Activated T-helper 2 cell treated with anti-CD3 and anti-CD28 coated beads, Interferon-gamma antibody, Interleukin-2, Interleukin-4, amounts not matched to agents 10 μg/mL and 5 μg/mL and 100 μg/mL, durations not matched to agents 14 hours and 24 hours and 36 hours (primary cell): ENCODE measurements around the gene SLC26A1. TPM values are rescaled to one million over a fixed set of nuclear protein-coding genes. Genes with fewer than 3 reads are reported as not detected.

Source experiments
- DNase-seq: peaks from one replicate; pipeline ENCODE4 v3.0.0; 2021; ENCODE audit warnings: low spot score
- H3K27ac Mint-ChIP-seq: one replicate; pipeline ENCODE4 v1.8.0; 2021; ENCODE audit warnings: mixed read lengths
- H3K27me3 Mint-ChIP-seq: one replicate; pipeline ENCODE4 v1.8.0; 2021; ENCODE audit warnings: low read depth, mixed read lengths
- H3K36me3 Mint-ChIP-seq: one replicate; pipeline ENCODE4 v1.8.0; 2021; ENCODE audit warnings: low read depth, mixed read lengths
- H3K4me1 Mint-ChIP-seq: one replicate; pipeline ENCODE4 v1.8.0; 2021; ENCODE audit warnings: low read depth, mixed read lengths
- H3K4me3 Mint-ChIP-seq: one replicate; pipeline ENCODE4 v1.8.0; 2021; ENCODE audit warnings: low read depth, mild to moderate bottlenecking, moderate library complexity, mixed read lengths
- H3K9me3 Mint-ChIP-seq: one replicate; pipeline ENCODE4 v1.8.0; 2021; ENCODE audit warnings: mixed read lengths
- intact Hi-C: fragments of 100-400 bp; cut with micrococcal nuclease; formaldehyde crosslinking; loops from one replicate; pipeline ENCODE4 v1.15.1; 2023
- total RNA-seq: library from RNA; stranded (reverse); gene quantifications from 2 replicates; pipeline ENCODE4 v1.2.3, GENCODE V29; 2022

Gene SLC26A1, protein sequence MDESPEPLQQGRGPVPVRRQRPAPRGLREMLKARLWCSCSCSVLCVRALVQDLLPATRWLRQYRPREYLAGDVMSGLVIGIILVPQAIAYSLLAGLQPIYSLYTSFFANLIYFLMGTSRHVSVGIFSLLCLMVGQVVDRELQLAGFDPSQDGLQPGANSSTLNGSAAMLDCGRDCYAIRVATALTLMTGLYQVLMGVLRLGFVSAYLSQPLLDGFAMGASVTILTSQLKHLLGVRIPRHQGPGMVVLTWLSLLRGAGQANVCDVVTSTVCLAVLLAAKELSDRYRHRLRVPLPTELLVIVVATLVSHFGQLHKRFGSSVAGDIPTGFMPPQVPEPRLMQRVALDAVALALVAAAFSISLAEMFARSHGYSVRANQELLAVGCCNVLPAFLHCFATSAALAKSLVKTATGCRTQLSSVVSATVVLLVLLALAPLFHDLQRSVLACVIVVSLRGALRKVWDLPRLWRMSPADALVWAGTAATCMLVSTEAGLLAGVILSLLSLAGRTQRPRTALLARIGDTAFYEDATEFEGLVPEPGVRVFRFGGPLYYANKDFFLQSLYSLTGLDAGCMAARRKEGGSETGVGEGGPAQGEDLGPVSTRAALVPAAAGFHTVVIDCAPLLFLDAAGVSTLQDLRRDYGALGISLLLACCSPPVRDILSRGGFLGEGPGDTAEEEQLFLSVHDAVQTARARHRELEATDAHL
- 0.23 TPM in 1 of 2 replicates, not detected in the other for total RNA-seq

GRCh38 chr4:993111-994029 is at the start of gene SLC26A1:
SLC26A1 (minus strand) TSS chr4:993404; CDS start chr4:991703, 1,701 bp downstream.
- Mint-ChIP-seq H3K36me3 (no peaks in the 10 kb centered on the region), H3K27me3 (peaks cover 15% of the 10 kb centered on the region), H3K9me3 (no peaks in the 10 kb centered on the region), H3K4me1 (no peaks in the 10 kb centered on the region), H3K4me3 (no peak within 1 kb of the TSS), H3K27ac (no peak within 1 kb of the TSS)
- no peak for DNase-seq
- intact Hi-C loops = no loop called here

DNA sequence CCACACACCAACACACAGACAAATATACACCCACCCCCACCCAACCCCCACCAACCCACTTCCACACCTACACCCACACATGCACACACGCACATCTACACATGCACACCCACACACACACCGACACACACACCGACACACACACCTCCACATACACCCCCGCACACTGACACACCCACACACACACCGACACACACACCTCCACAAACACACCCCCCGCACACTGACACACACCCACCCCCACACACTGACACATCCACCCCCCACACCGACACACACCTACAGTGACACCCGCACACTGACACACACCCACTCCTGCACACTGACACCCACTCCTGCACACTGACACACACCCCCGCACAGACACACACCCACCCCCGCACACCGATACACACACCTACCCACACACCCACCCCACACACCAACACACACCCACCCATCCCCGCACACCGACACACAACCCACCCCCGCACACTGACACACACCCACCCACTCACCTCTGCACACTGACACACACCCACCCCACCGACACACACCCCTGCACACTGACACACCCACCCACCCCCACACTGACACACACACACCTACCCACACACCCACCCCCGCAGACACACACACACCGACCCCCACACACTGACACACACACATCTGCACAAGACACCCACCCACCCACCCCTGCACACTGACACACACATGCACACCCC is 49.3 kb upstream of the SLC26A1 start:
- Mint-ChIP-seq H3K4me1 (peaks cover 2% of the 10 kb centered on the region), H3K27me3 (peaks cover 12% of the 10 kb centered on the region), H3K36me3 (no peaks in the 10 kb centered on the region), H3K4me3 (no peak overlapping the region), H3K27ac (no peak overlapping the region), H3K9me3 (no peaks in the 10 kb centered on the region)
- DNase-seq = no peak
- intact Hi-C loops = no loop called here

DNA sequence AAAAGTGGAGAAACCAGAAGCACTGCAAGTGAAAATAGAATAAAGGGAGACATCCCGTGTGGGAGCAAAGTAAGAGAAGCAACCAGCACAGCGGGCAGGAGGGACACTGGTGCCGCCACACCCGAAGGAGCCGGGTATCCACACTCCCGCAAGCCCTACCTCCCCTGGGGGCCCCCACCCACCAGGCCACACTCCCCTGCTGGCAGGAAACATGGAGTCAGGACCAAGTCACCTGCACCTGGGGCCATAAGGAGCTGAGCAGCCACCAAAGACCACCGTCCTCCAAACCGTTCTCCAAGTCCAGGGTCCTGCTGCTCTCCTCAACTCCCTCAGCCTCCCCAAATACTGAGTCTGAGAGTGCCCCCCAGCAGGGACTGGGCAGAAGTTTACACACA is 48.7 kb upstream of the SLC26A1 start:
- H3K27ac Mint-ChIP-seq = no peak overlapping the region
- no peak for DNase-seq
- H3K4me1 Mint-ChIP-seq = no peaks in the 10 kb centered on the region
- peaks cover 9% of the 10 kb centered on the region for H3K27me3 Mint-ChIP-seq
- no peak overlapping the region for H3K4me3 Mint-ChIP-seq
- no peaks in the 10 kb centered on the region for H3K36me3 Mint-ChIP-seq
- H3K9me3 Mint-ChIP-seq = no peaks in the 10 kb centered on the region
- intact Hi-C loops = no loop called here

DNA sequence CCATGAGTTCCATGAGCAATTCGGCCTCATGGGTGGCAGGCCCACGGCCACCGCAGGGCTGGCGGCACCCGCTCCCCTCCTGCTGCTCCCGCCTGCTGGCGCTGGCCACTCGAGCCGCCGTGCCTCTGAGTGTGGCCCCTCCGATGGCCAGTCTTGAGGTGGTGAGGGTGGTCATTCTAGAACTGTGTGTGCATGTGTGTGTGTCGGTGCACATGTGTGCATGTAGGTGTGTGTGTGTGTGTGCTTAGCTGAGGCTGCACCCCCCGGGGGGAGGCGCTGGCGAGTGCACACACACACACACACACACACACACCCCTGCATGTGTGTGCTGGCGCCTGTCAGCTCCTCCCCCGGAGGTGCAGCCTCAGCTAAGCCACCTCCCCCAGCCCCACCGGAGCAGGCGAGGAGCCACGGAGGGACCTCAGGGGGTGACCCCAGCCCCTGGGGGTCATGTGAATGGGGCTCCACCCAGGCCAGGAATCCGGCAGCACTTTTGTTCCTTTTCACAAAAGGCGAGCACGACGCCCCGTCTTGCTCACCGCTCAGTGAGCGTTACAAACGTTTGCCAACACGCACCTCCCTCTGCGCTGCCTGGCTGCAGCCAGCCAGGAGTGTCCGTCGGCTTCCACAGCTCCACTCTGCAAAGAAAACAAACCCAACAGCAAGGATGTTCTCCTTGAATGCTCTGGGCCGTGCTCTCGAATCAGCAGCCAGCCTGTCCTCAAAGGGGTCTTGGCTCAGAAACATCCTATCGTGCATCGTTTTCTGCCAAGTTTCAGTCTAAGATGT is 48.1 kb upstream of the SLC26A1 start:
- Mint-ChIP-seq H3K36me3 (no peaks in the 10 kb centered on the region), H3K27me3 (peaks cover 6% of the 10 kb centered on the region), H3K4me1 (no peaks in the 10 kb centered on the region), H3K27ac (no peak overlapping the region), H3K9me3 (no peaks in the 10 kb centered on the region), H3K4me3 (no peak overlapping the region)
- intact Hi-C loops = no loop called here
- DNase-seq = no peak

DNA sequence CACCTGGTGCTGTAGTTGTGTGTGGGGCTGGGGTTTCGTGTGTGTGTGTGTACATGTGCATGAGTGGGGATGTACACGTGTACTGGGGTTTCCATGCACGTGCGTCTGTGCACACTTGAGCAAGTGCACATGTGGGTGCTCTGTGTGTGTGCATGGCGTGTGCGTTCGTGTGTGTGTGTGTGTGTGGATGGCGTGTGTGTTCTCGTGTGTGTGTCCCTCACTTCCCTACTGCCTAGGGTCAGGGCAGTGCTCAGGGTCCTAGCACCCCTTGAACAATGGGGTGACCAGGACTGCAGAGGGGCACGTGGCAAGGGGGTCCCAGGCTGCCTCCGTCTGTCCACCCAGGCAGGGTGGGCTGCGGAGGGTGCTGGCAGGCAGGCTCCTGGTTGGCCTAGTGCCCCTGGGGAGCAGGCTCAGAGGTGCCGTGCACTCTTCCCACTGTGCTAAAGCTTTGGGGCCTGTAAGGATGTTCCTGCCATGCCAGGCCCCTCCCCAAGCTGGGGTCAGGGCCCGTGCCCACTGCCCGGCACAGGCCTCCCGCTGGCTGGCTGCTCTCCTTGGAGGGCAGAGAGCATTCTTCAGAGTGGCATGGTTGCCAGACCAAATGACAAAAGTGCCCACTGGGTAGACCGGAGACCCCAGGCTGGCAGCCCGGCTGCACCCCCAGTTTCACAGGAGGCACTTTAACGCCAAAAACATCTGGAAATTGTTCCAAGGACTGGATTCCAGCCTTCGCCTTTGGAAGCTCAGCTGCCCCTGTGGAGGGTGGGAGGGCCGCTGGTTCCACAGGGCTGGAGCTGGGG is 47.3 kb upstream of the SLC26A1 start:
- H3K4me1 Mint-ChIP-seq = no peaks in the 10 kb centered on the region
- H3K4me3 Mint-ChIP-seq = no peak overlapping the region
- H3K36me3 Mint-ChIP-seq = no peaks in the 10 kb centered on the region
- peaks cover 4% of the 10 kb centered on the region for H3K27me3 Mint-ChIP-seq
- intact Hi-C loops = no loop called here
- DNase-seq = no peak
- no peaks in the 10 kb centered on the region for H3K9me3 Mint-ChIP-seq
- H3K27ac Mint-ChIP-seq = no peak overlapping the region

DNA sequence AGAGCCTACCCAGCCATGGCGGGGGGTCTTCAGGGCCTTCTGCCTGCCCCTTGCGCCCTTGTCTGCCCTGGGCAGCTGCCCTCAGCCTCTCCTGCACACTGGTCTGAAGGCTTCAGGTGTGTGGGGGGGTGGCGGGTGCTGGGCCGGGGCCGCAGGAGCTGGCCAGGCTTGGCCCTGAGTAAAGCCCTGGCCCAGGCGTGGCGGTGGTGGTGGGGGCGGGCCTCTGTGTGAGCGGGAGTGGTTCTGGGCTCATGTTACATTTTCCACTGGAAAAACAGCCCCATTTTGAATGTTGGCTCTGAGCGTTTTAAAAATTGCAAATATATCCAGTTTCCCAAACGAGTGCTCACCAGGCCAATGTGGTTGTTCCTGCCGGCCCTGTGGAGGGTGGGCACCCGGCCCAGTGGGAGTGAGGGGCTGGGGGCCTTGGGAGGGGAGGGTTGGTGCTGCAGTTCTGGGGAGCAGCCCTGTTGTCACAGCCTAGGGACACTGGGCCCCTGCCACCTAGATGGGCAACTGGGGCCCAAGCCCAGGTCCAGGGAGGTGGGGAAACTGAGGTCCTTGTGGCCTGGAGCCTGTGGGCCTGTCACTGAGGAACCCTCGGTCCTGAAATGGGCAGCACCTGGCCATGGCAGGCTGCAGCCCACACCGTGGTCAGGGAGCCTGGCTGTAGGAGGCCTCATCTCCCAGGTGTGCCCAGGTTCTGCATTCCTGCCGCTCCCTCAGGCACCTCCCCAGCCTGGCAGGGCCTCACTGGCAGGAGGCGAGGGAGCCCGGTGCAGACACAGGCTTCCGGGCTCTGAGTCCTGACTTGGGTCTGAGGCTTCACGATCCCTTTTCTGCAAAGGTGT is 46.5 kb upstream of the SLC26A1 start:
- DNase-seq = no peak
- H3K4me1 Mint-ChIP-seq = no peaks in the 10 kb centered on the region
- intact Hi-C loops = no loop called here
- no peaks in the 10 kb centered on the region for H3K27me3 Mint-ChIP-seq
- H3K36me3 Mint-ChIP-seq = no peaks in the 10 kb centered on the region
- H3K27ac Mint-ChIP-seq = no peak overlapping the region
- no peak overlapping the region for H3K4me3 Mint-ChIP-seq
- H3K9me3 Mint-ChIP-seq = no peaks in the 10 kb centered on the region

DNA sequence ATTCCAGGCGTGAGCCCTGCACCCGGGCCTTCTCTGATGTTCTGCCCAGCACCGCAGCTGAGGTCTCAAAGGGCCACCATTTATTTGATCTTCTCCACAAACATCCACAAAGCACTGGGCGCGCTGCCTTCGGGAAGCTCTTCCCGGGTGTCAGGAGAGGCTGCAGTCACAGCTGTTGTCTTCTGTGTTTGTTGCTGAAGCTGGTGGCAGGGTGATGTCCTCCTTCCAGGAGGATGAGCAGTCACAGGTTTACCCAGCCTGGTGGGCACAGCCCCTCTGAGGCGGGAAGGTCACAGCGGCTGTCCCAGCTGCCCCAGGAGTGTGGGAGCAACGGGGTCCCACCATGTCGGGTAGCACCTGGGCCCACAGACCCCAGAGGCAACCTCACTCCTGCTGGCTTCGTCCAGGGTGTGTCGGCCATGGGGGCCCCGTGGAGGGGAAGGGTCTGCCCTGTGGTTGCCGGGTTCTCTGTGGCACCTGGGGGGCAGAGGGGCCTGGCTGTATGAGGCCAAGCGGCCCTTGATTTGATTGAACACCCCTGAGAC is 45.8 kb upstream of the SLC26A1 start:
- H3K36me3 Mint-ChIP-seq = no peaks in the 10 kb centered on the region
- intact Hi-C loops = no loop called here
- H3K27me3 Mint-ChIP-seq = no peaks in the 10 kb centered on the region
- no peak for DNase-seq
- no peak overlapping the region for H3K27ac Mint-ChIP-seq
- H3K4me1 Mint-ChIP-seq = no peaks in the 10 kb centered on the region
- no peaks in the 10 kb centered on the region for H3K9me3 Mint-ChIP-seq
- H3K4me3 Mint-ChIP-seq = no peak overlapping the region

DNA sequence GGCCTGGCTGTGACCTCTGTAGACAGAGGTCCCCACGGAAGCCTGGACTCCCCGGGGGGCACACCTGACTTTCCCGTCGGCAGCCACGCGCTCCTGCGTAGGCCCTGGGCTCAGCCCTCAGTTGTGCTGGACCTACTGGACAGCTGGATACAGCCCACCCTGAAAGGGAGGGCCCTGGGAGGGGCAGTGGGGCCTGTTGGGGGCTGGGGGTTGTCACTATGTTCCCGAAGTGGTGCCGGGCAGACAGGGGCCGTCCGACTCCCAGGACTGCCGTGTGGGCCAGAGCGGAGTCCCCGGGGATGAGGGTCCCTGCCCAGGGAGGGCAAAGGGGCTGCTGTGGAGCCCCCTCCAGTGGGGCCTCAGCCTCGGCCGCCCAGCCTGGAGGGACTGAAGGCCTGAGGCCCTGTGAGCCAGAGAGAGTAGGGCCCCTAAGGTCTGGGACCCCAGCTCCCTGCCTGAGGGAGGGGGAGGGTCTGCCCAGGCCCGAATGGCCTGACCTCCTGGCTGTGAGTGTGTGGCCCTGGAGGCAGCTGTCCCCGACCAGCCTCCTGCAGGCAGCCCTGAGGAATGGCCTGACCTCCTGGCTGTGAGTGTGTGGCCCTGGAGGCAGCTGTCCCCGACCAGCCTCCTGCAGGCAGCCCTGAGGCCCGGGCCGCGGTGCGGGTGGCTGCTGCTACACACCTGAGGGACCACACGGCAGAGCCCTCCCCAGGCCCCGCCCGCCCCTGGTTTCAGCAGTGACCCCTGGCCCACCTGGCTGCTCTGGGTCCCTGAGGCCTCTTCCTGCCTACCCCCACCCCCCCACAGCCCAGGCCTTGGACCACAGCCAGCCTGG is 44.0 kb upstream of the SLC26A1 start:
- no peak overlapping the region for H3K27ac Mint-ChIP-seq
- no peak overlapping the region for H3K4me3 Mint-ChIP-seq
- intact Hi-C loops = no loop called here
- no peak for DNase-seq
- no peaks in the 10 kb centered on the region for H3K27me3 Mint-ChIP-seq
- no peaks in the 10 kb centered on the region for H3K36me3 Mint-ChIP-seq
- no peaks in the 10 kb centered on the region for H3K9me3 Mint-ChIP-seq
- no peaks in the 10 kb centered on the region for H3K4me1 Mint-ChIP-seq

GRCh38 chr4:1036095-1036494 is 42.9 kb upstream of the SLC26A1 start:
- H3K27me3 Mint-ChIP-seq = no peaks in the 10 kb centered on the region
- H3K9me3 Mint-ChIP-seq = no peaks in the 10 kb centered on the region
- no peak for DNase-seq

GRCh38 chr4:1035510-1035909 is 42.3 kb upstream of the SLC26A1 start:
- H3K27me3 Mint-ChIP-seq = no peaks in the 10 kb centered on the region
- no peak for DNase-seq
- H3K9me3 Mint-ChIP-seq = no peaks in the 10 kb centered on the region
- no peaks in the 10 kb centered on the region for H3K36me3 Mint-ChIP-seq
- intact Hi-C loops = no loop called here
- no peaks in the 10 kb centered on the region for H3K4me1 Mint-ChIP-seq
- no peak overlapping the region for H3K4me3 Mint-ChIP-seq
- no peak overlapping the region for H3K27ac Mint-ChIP-seq

More at GRCh38 chr4:1036095-1036494, 42.9 kb upstream of the SLC26A1 start:
- no peak overlapping the region for H3K27ac Mint-ChIP-seq
- H3K4me3 Mint-ChIP-seq = no peak overlapping the region
- intact Hi-C loops = no loop called here
- H3K36me3 Mint-ChIP-seq = no peaks in the 10 kb centered on the region
- no peaks in the 10 kb centered on the region for H3K4me1 Mint-ChIP-seq
